HL-60/S4 treated with phorbol 12-myristate 13-acetate at 8.2 ng/mL for 4 days and 3 days (cell line): Measurements from ENCODE around the gene DPYSL5.
"Not testable (repeated sequence)": the region's sequence is repeated elsewhere in the genome, so short reads cannot be mapped to it uniquely, and the experiment has no call there.

Experiments used
- in situ Hi-C: fragments of 300-500 bp; cut with MboI; formaldehyde crosslinking; loops from 2 replicates; pipeline ENCODE4 v1.15.0; 2022; ENCODE audit warnings: low sequenced_read_pairs

Gene DPYSL5

DNA sequence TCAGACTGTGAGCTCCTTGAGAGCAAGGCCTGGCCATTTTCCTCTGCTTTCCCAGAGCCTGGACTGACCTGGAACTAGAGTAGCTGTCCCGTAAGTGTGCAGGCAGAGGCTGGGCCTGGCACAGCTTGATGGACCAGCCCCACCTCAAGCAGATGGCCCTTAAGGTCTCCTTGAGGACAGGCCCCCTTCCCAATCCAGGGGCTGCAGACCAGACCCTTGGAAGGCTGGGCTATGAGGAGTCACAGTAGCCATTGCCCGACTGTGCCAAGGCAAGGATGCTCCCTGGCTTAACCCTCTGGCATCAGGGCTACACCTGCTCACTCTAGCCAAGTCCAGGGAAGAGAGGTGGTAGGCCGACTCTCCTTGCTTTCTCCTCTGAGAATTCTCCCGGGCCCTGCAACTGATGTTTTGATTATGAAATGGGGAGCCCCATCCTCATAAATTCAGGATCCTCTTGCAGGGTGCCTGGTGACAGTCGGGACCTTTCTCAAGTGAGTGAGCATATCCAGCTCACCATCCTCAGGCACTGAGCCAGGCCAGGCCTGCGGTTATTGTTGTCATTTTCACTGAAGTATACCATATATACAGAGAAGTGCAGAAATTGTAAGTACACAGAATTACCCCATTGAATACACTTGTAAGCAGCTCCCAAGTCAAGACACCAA lies 51.7 kb downstream of the DPYSL5 start:
- in situ Hi-C loops = no loop called here

DNA sequence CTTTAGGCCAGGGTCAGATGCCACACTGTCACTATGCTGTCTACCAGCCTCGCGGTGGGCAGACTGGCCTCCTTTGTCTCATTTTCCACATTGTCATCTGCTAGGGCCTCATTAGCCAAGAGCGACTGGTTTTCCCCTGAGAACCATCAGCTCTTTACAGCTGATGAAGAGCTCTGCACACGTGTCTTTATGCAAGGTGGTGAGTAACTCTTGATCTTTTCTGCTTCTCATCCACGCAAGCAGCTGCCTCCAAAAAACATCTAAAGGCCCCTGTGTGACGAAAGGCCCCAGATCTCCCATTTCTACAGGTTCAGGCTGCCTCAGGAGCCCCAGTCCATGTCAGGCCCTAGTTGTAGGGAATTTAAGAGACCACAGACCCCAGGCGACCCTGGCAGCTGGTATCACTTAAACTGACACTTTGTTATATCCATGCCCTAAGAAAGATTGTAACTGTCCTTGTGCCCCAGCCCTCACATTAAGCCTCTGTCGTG lies 52.9 kb downstream of the DPYSL5 start:
- in situ Hi-C loops = no loop called here

- in situ Hi-C loops = no loop called here
Observed at GRCh38 chr2:26901326-26902183, 53.6 kb downstream of the DPYSL5 start.

- in situ Hi-C loops = no loop called here
Observed at GRCh38 chr2:26903676-26904075, 55.7 kb downstream of the DPYSL5 start.

DNA sequence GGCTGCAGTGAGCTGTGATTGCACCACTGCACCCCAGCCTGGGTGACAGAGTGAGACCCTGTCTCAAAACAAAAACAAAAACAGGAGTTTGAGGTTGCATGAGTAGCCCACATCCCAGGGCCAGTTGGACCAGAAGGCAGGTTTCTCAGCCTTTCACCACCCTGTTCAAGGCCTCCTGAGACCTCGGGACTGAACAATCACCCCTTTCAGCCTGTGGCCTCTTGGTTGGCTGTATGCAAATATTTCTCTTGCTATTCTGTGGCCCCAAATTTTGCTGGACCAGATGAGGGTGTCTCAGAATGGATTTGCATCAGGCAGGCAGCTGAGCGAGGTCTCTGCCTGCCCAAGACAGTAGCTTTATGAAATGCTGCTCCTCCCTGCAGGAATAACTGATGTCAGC lies 56.9 kb downstream of the DPYSL5 start:
- in situ Hi-C loops = no loop called here

DNA sequence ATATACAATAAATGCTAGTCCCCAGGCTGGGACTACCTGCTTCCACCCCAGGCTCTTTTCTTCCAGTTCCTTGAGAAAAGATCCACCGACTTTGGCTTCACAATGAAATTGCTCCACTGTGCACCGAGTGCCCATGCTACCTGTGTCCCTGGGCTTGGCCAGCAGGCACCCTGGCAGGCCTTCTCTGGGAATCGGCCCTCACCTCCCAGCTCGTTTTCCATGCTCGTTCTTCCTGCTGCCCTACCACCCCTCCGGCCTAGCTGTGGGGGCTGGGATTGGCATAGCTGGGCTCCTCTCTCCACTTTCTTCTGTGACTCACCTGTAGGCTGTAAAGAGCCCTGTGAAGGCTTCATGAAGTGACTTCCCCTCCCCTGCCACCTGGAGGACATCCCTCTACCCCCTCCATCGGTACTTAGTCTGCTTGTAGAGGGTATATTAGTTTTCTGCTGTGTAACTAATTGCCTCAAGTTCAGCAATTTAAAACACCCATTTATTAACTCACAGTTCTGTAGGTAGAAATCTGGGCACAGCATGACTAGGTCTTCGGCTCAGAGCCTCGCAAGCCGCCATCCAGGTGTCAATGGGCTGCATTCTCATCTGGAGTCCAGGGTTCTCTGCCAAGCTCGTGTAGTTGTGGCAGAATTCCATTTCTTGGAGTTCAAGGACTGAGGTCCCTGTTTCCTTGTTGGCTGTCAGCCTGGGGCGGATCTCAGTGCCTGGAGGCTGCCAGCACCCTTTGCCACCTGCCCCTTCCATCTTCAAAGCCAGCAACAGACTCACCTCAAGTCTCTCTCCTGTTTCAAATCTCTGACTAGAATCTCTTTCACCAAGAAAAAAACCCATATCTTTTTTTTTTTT lies 57.6 kb downstream of the DPYSL5 start:
- in situ Hi-C loops = no loop called here

DNA sequence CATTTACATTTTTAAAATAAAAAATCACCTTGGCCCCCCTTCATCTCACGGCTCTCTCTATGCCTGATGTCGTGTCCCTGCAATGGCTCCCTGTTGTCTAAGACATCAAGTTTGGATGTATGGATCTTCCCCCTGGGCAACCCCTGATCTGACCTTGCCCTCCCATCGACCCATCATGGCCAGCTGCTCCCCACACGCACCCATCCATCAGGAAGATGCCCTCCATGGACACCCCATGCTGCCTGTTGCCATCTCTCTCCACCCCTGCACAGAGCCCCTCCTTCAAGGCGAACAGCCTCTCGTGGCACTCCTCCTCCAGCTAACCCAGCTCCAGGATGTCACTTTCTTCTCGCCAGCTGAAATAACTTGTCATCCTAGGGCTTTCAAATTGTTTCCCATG lies 59.5 kb downstream of the DPYSL5 start:
- in situ Hi-C loops = no loop called here

GRCh38 chr2:26910176-26910575 lies 62.2 kb downstream of the DPYSL5 start:
- in situ Hi-C loops = no loop called here

GRCh38 chr2:26911911-26912861 lies 64.3 kb downstream of the DPYSL5 start:
- in situ Hi-C loops = no loop called here

- in situ Hi-C loops = no loop called here
Observed at GRCh38 chr2:26913606-26913998, 65.7 kb downstream of the DPYSL5 start.

GRCh38 chr2:26913999-26914658 lies 66.2 kb downstream of the DPYSL5 start:
- in situ Hi-C loops = no loop called here

DNA sequence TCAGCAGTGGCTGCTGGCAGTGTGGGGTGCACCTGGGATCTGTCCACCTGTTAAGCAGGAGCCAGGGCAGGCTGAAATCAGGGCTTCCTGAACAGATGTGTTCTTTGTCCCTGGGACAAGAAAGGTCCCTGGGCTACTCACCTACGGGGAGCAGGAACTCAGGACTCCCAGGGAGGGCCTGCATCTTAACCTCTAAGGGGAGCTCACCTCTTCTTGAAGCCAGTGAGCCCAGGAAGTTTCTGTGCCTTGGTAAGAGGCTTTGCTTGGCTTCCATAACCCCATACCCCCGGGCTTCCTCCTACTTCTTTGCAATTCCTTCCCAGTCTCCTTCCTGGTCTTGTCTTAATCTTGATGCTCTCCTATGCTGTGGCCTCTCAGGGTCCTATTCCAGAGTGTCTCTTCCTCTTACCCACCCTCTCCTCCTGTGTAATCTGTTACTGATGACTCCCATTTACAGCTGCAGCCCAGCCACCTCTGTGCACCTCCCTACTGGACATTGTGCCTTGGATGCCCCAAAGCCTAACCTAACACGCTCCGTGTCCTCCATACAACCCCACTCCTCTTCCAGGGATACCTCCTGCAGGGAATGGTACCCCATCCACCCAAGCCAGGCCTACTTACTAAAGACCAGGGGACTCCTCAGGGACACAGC lies 66.9 kb downstream of the DPYSL5 start:
- in situ Hi-C loops = no loop called here

DNA sequence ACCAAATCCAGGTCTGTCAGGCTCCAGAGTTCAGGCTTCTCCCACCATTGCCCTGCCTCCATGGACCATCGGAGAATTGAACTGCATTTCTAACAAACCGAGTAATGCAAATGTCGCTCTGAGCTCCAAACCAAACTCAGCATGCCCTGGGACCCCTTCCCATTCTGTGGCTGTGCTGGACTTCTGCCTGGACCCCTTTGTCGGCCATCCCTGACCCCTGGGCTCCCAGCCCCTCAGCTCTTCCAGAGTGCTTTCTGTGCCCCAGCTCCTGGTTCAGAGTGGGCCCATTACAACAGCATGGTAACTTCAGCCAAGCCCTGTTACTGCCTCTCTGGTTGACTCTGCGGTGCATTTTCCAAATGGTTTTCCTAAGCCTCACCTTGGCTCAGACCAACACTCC lies 67.4 kb downstream of the DPYSL5 start:
- in situ Hi-C loops = no loop called here

GRCh38 chr2:26916128-26916692 lies 68.3 kb downstream of the DPYSL5 start:
- in situ Hi-C loops = no loop called here

- in situ Hi-C loops = no loop called here
Observed at GRCh38 chr2:26917135-26917836, 69.4 kb downstream of the DPYSL5 start.

- in situ Hi-C loops = no loop called here
Observed at GRCh38 chr2:26921323-26921722, 73.4 kb downstream of the DPYSL5 start.

GRCh38 chr2:26922405-26923188 lies 74.7 kb downstream of the DPYSL5 start:
- in situ Hi-C loops = no loop called here

- in situ Hi-C loops = not testable (repeated sequence)
Observed at GRCh38 chr2:26923189-26923466, 75.2 kb downstream of the DPYSL5 start.
